A673 (cell line): Measurements from ENCODE around the gene UCP2.

Experiments
- CTCF ChIP-seq: fragments of 300-800, 200-600 bp; sonication (generic); conservative IDR thresholded peaks from 2 replicates; pipeline ENCODE4 v1.5.1; 2017; ENCODE audit warnings: low read depth, mild to moderate bottlenecking, antibody characterized with exemption, low read length, moderate library complexity, mixed read lengths
- EZH2 ChIP-seq: fragments of 200-600 bp; sonication (generic); IDR thresholded peaks from 2 replicates; pipeline ENCODE4 v1.6.1; 2017; ENCODE audit warnings: borderline replicate concordance, low read depth, mild to moderate bottlenecking, mixed read lengths, antibody characterized with exemption, low read length; ENCODE audit not compliant: poor library complexity, severe bottlenecking

GRCh38 chr11:73950869-73951710, 31.6 kb downstream of the UCP2 start, which contains the start of gene DNAJB13:
- TF ChIP-seq CTCF (no peak), EZH2 (no peak)
